ENCODE data around the gene SEL1L3.

The SEL1L3 gene

DNA sequence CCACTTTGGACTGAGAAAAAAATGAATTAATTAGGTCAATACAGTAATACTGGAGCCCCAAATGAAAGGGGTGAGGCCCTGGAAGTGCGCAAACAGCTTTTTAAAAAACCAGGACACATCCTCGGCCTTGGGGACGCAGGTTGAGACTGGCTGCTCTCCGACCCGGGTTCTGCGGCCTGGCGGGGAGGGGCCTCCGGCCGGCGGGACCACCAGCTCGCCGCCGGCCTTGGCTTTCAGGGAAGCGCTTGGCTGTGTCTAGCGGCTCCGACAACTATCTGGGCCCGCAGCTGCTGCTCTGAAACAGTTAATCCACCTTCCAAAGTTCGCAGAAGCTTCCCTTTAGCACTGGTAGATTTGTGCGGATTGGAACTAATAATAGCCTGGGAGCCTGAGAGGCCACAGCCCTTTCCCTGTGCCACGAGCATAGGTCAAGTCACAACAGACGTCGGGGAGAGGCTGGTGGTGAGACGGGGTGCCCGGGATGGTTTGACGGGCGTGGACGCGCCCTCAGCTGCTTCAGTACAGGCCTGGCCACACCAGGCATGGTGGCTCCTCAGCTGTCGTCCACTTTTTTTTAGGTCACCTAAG, 1.1 kb upstream of the SEL1L3 start:
- H3K4me2 ChIP-seq (ENCODE audit: insufficient read depth, low read length): no peak overlapping the region
- H3K79me2 ChIP-seq (ENCODE audit: insufficient read depth, low read length): no peaks in the 10 kb centered on the region
- TF ChIP-seq, protein P1, sequence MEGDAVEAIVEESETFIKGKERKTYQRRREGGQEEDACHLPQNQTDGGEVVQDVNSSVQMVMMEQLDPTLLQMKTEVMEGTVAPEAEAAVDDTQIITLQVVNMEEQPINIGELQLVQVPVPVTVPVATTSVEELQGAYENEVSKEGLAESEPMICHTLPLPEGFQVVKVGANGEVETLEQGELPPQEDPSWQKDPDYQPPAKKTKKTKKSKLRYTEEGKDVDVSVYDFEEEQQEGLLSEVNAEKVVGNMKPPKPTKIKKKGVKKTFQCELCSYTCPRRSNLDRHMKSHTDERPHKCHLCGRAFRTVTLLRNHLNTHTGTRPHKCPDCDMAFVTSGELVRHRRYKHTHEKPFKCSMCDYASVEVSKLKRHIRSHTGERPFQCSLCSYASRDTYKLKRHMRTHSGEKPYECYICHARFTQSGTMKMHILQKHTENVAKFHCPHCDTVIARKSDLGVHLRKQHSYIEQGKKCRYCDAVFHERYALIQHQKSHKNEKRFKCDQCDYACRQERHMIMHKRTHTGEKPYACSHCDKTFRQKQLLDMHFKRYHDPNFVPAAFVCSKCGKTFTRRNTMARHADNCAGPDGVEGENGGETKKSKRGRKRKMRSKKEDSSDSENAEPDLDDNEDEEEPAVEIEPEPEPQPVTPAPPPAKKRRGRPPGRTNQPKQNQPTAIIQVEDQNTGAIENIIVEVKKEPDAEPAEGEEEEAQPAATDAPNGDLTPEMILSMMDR (IDR thresholded peaks at IDR 0.05; ENCODE audit: borderline replicate concordance, extremely low read depth, low read length, poor library complexity, severe bottlenecking): no peak
- no peak for TF ChIP-seq EZH2 (IDR thresholded peaks at IDR 0.05; ENCODE audit: borderline replicate concordance, low read depth, low read length, severe bottlenecking)
- H3K36me3 ChIP-seq (ENCODE audit: insufficient read depth, low read length): no peaks in the 10 kb centered on the region
- no peak overlapping the region for H3K4me3 ChIP-seq (ENCODE audit: low read depth in 1 of 2, low read length in 2 of 2)
- H3K27me3 ChIP-seq (ENCODE audit: insufficient read depth, low read length, poor library complexity): no peaks in the 10 kb centered on the region
- H3K9ac ChIP-seq (ENCODE audit: low read depth, low read length): no peak overlapping the region
- no peaks in the 10 kb centered on the region for H3K4me1 ChIP-seq (ENCODE audit: insufficient read depth, low read length)
- ATAC-seq (ENCODE audit: insufficient read depth, low read depth): no peak
- no peaks in the 10 kb centered on the region for H4K20me1 ChIP-seq (ENCODE audit: insufficient read depth, low read length)
- DNase-seq: no peak
- no peak overlapping the region for H2AFZ ChIP-seq (ENCODE audit: low read depth, low read length)
- H3K9me3 ChIP-seq (ENCODE audit: insufficient read depth, low read length, severe bottlenecking): no peaks in the 10 kb centered on the region
- no peak overlapping the region for H3K27ac ChIP-seq (ENCODE audit: low read length)

DNA sequence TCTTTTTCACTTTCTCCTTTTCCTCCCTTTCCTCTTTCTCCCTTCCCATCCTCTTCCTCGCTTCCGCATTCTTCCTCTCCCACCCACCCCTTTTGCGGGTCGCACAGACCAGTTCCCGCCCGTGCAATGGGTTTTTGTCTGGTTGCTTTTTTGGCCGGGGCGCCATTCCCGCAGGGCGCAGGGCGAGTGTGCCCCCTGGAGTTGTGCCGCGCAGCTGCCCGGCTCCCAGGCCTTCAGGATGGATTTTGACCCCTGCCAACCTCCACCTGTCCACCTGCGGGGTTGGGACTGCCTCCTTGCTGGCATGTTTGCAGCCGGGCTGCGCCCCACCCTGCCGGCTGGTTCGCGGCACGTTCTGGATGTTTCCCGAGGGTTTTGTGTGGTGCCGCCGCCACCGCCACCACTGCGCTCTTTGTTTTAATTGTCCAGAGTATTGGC, 578 bp upstream of the SEL1L3 start:
- TF ChIP-seq, protein P1 (IDR thresholded peaks at IDR 0.05; ENCODE audit: borderline replicate concordance, extremely low read depth, low read length, poor library complexity, severe bottlenecking): no peak
- no peak for TF ChIP-seq EZH2 (IDR thresholded peaks at IDR 0.05; ENCODE audit: borderline replicate concordance, low read depth, low read length, severe bottlenecking)
- H4K20me1 ChIP-seq (ENCODE audit: insufficient read depth, low read length): no peaks in the 10 kb centered on the region
- no peaks in the 10 kb centered on the region for H3K79me2 ChIP-seq (ENCODE audit: insufficient read depth, low read length)
- no peaks in the 10 kb centered on the region for H3K9me3 ChIP-seq (ENCODE audit: insufficient read depth, low read length, severe bottlenecking)
- H3K27ac ChIP-seq (ENCODE audit: low read length): no peak overlapping the region
- H3K36me3 ChIP-seq (ENCODE audit: insufficient read depth, low read length): no peaks in the 10 kb centered on the region
- H3K4me3 ChIP-seq (ENCODE audit: low read depth in 1 of 2, low read length in 2 of 2): no peak overlapping the region
- no peaks in the 10 kb centered on the region for H3K4me1 ChIP-seq (ENCODE audit: insufficient read depth, low read length)
- no peak overlapping the region for H3K4me2 ChIP-seq (ENCODE audit: insufficient read depth, low read length)
- H3K27me3 ChIP-seq (ENCODE audit: insufficient read depth, low read length, poor library complexity): no peaks in the 10 kb centered on the region
- DNase-seq: no peak
- H3K9ac ChIP-seq (ENCODE audit: low read depth, low read length): no peak overlapping the region
- ATAC-seq (ENCODE audit: insufficient read depth, low read depth): no peak
- H2AFZ ChIP-seq (ENCODE audit: low read depth, low read length): no peak overlapping the region

DNA sequence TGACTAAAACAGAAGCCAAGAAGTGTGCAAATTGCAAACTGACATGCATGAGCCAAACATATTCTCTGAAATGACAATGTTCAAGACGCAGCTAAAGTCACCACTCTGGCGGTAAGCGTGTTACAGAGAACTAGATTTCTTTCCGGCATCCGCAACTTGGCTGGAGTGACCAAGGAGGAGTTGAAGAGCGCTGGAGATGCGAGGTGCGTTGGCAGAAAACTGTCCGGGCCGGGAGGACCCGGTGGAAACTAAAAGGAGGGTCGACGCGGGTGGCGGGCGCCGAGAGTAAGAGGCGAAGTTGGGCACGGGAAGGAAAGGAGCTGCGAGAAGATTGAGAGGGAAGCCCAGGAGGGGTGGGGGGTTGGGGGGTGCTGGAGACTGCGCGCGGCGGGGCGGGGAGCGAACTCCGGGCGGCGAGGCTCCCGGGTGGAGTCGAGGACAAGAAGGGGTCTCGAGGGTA, 807 bp downstream of the SEL1L3 start:
- Histone ChIP-seq H3K36me3 (ENCODE audit: insufficient read depth, low read length) (no peaks in the 10 kb centered on the region), H3K4me2 (ENCODE audit: insufficient read depth, low read length) (no peak overlapping the region), H3K9ac (ENCODE audit: low read depth, low read length) (no peak overlapping the region), H2AFZ (ENCODE audit: low read depth, low read length) (no peak overlapping the region), H3K9me3 (ENCODE audit: insufficient read depth, low read length, severe bottlenecking) (no peaks in the 10 kb centered on the region), H3K27ac (ENCODE audit: low read length) (no peak overlapping the region), H3K4me1 (ENCODE audit: insufficient read depth, low read length) (no peaks in the 10 kb centered on the region), H3K4me3 (ENCODE audit: low read depth in 1 of 2, low read length in 2 of 2) (no peak overlapping the region), H3K27me3 (ENCODE audit: insufficient read depth, low read length, poor library complexity) (no peaks in the 10 kb centered on the region), H3K79me2 (ENCODE audit: insufficient read depth, low read length) (no peaks in the 10 kb centered on the region), H4K20me1 (ENCODE audit: insufficient read depth, low read length) (no peaks in the 10 kb centered on the region)
- no peak for ATAC-seq (ENCODE audit: insufficient read depth, low read depth)
- TF ChIP-seq EZH2 (IDR thresholded peaks at IDR 0.05; ENCODE audit: borderline replicate concordance, low read depth, low read length, severe bottlenecking): no peak
- TF ChIP-seq, protein P1 (IDR thresholded peaks at IDR 0.05; ENCODE audit: borderline replicate concordance, extremely low read depth, low read length, poor library complexity, severe bottlenecking): no peak
- no peak for DNase-seq
